HG02943 (cell line): ENCODE data around the gene CHRM5.
"Not testable (repeated sequence)": the region's sequence is repeated elsewhere in the genome, so short reads cannot be mapped to it uniquely, and the experiment has no call there.

Experiments
- ATAC-seq: cut with Tn5 transposase; IDR thresholded peaks from one replicate; pipeline ENCODE4 v1.9.1; 2021; ENCODE audit warnings: mild to moderate bottlenecking, low read depth, moderate library complexity; ENCODE audit not compliant: unreplicated experiment

The CHRM5 gene

DNA sequence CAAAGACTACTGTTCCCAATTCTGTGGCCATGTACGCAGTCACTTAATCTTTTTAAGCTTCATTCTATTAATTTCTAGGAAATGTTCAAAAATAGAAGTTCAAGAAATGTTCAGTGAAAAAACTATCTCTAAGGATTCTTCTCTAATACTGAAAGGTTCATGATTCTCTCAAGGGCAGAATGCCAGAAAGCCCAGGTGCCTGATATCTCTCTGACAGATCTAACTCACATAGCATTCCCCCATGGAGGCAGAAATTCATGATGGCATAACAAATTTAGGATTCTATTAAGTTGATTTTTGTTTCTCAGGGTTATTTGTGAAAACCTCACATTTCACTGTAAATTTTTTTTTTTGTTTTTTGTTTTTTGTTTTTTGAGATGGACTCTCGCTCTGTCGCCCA lies 17.5 kb downstream of the CHRM5 start:
- ATAC-seq = no peak

DNA sequence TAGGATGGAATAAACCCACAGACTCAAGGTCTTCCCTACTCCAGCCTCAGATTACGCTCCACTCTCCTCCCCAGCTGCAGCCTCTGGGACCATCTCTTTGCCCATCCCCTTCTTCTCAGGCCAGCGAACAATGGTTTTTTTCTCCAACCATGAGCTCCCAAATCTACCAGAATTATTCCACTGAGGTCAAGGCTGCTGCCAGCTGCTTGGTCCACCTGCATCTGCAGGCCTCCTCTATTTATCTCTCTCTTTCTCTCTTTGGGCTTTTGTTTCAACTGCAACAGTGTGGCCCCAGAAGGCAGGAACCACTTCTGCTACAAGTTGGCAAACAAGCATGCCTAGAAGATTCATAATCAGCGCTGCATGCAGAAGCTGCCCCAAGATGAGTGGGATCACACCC lies 19.1 kb downstream of the CHRM5 start:
- no peak for ATAC-seq

DNA sequence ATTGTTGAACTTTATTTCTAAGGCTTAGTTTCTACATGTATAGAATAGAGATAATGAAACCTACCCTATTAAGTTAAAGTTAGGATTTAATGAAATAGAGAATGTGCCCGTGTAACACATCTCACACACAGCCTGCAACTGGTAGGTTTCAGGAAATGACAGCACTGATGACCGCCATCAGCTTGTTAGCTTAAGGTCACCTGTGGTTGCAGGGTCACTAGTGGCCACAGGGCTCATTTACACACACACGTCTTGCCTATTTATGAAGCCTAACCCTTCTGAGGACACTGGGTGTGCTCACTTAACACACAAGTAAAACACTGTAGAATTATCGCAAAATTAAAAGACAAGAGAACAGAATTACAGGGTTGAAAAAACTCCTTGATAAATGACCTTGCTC lies 20.1 kb downstream of the CHRM5 start:
- no peak for ATAC-seq

DNA sequence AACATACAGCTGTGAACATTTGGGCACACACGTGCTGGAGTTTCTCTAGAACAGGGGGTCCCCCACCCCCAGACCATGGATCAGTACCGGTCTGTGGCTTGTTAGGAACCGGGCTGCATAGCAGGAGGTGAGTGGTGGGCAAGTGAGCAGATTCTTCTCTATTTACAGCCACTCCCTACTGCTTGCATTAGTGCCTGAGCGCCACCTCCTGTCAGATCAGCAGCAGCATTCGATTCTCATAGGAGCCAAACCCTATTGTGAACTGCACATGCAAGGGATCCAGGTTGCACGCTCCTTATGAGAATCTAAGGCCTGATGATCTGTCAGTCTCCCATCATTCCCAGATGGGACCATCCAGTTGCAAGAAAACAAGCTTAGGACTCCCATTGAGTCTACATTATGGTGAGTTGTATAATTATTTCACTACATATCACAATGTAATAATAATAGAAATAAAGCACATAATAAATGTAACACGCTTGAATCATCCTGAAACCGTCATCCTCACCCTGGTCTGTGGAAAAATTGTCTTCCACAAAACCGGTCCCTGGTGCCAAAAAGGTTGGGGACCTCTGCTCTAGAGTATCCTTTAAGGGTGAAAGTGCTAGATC lies 25.8 kb downstream of the CHRM5 start:
- ATAC-seq = no peak

DNA sequence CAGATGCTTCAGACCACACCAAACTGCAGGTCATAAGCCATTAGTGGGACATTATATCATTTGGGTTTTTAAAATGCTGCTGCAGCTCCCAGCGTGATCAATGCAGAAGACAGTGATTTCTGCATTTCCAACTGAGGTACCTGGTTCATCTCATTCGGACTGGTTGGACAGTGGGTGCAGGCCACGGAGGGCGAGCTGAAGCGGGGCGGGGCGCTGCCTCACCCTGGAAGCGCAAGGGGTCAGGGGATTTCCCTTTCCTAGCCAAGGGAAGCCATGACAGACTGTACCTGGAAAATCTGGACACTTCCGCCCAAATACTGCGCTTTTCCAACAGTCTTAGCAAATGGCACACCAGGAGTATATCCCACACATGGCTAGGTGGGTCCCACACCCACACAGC lies 27.4 kb downstream of the CHRM5 start:
- ATAC-seq = not testable (repeated sequence)

DNA sequence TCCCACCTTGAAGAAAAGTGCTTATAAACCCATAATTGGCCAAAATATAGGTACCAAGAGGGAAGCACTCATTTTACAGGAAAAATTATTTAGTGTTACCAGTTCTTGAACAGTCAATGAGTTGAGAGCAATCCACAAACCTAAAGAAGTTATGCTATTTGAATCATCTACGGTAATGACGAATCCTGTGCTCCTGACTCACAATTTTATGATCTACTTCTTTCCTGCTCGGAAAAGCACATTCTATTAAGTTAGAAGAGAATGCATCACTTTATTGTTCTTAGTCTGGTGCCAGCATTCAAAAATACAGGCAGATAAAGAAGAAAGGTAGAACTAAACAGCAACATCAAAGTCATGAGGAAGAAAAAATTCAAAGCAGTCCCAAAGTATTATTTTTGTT lies 33.2 kb downstream of the CHRM5 start:
- ATAC-seq = no peak

DNA sequence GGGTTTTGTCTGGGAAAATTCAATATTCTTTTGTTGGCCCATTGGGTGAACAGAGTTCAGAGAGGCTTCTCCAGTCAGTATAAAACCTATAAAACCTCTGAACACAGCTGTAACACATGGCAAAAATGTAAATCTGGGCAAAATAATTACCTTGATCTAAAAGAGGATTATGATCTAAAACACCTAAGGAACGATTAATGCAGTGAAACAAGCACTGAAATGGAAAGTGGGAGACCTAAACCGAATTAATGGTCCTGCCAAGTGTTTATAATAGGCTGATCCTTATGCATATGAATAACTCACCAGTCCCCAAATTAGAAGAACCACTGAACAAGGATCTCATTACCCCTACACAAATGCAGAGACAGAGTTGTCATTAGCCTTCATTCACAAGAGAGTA lies 38.1 kb downstream of the CHRM5 start:
- no peak for ATAC-seq

DNA sequence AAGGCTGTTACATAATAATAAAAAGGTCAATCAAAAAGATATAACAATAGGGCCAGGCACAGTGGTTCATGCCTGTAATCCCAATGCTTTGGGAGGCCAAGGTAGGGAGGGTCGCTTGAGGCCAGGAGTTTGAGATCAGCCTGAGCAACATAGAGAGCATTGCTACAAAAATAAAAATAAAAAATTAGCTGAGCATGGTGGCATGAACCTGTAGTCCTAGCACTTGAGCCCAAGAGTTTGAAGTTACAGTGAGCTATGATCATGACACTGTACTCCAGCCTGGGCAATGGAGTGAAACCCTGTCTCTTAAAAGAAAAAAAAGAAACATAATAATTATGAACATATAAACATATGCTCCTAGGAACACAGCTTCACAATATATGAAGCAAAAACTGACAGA lies 41.4 kb downstream of the CHRM5 start:
- no peak for ATAC-seq

DNA sequence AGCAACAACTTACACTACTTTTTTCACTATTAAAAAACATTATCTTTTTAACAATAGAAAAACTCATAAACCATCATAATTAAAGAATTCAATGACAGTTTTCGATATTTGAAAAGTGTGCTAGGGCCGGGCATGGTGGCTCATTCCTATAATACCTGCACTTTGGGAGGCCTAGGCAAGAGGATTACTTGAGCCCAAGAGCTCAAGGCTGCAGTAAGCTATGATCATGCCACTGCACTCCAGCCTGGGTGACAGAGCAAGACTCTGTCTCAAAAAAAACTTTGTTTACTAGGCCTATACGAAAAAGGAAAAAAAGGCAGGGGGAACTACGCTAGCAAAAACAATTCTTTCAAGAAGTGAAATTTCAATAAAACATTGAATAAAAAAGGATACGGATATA lies 42.6 kb downstream of the CHRM5 start:
- no peak for ATAC-seq

DNA sequence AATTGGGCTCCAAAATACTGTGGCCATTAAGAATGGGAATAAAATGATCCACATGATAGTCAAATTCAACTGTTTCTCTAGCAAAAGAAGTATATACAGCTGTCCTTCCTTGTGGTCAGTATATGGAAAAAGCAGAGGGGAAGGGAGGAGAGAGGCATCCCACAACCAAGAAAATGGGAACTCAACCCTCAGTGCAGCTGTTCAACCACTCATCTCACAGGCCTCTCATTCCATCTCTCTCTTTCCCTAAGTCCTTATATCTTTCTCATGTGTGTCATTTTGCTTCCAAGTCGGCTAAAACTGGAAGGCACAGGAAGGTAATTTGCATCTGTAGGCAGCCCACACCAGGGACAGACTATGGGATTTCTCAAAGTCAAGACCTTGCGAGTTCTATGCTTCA lies 43.2 kb downstream of the CHRM5 start:
- no peak for ATAC-seq

DNA sequence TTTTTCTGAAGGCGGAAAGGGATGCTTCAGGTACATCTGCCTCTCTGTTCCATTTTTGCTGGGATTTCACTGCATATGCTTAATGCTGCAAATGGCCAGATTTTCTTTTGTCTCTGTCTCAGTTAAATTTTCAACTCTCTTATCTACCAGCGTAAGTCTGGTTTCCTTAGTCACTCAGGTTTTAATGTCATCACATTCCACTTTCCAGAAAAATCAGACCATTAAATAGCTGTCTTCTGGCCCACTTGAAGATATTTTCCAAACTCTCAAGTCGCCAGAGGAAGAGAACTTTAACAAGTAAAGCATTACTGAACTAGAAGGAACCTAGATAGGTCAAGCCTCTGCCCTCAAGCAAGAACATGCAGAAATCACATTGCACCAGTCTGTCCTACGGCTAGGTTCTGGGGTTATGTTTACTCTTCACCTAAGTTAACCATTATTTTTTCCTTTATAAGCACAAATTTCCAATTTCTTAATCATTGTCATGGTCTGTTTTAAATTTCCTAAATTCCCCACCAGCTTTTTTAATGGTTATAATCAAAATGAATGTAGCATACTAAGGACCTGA lies 44.2 kb downstream of the CHRM5 start:
- ATAC-seq = no peak

DNA sequence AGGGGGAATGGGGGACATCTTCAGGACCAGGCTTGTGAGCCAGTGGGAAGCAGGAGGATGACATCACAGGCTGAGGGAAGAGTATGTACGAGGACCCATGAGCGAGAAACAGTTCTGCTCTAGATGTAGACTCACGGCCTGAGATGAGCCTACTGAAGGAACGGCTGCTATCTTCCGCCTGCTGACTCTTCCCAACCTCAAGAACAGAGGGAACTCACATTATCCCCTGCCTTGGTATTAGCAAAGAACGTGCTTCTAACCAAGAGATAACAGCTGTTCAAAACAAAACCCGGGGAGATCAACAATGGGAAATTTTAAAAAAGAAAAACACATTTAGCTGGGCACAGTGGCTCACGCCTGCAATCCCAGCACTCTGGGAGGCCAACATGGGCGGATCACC lies 45.4 kb downstream of the CHRM5 start:
- no peak for ATAC-seq

DNA sequence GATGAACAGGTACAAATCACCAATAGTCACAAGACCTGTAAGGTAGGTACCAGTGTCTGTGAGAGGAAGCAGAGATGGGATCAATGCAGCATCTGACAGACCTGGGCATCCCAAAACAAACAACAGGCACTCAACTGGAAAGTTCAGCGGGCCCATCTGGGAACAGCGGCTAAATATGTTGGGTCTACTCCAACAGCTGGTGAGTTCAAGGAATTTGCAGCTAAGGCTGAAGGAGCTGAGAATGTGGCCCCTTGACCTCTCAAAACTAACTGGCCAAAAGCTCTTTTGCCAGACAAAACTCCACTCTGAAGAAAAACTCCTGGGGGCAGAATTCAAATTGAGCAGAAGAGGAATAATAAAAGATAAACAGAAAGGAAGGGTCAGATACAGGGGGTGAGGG lies 46.3 kb downstream of the CHRM5 start:
- no peak for ATAC-seq

DNA sequence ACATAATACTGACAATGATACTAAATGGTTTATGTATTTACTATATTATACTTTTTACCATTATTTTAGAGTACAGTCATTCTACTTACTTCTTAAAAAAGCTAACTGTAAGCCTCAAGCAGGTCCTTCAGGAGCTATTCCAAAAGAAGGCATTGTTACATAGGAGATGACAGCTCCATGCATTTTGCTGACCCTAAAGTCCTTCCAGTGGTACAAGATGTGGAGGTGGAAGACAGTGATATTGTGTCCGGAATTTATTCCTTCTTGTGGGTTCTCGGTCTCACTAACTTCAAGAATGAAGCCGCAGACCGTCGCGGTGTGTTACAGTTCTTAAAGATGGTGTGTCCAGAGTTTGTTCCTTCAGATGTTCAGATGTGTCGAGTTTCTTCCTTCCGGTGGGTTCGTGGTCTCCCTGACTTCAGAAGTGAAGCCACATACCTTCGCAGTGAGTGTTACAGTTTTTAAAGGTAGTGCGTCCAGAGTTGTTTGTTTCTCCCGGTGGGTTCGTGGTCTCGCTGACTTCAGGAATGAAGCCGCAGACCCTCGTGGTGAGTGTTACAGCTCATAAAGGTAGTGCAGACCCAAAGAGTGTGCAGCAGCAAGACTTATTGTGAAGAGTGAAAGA lies 49.8 kb downstream of the CHRM5 start:
- ATAC-seq = no peak

DNA sequence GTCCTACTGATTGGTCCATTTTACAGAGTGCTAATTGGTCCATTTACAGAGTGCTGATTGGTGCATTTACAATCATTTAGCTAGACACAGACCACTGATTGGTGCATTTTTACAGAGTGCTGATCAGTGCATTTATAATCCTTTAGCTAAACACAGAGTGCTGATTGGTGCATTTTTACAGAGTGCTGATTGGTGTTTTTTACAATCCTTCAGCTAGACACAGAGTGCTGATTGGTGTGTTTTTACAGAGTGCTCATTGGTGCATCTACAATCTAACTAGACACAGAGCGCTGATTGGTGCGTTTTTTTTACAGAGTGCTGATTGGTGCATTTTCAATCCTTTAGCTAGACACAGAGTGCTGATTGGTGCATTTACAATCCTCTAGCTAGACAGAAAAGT lies 50.4 kb downstream of the CHRM5 start:
- not testable (repeated sequence) for ATAC-seq

DNA sequence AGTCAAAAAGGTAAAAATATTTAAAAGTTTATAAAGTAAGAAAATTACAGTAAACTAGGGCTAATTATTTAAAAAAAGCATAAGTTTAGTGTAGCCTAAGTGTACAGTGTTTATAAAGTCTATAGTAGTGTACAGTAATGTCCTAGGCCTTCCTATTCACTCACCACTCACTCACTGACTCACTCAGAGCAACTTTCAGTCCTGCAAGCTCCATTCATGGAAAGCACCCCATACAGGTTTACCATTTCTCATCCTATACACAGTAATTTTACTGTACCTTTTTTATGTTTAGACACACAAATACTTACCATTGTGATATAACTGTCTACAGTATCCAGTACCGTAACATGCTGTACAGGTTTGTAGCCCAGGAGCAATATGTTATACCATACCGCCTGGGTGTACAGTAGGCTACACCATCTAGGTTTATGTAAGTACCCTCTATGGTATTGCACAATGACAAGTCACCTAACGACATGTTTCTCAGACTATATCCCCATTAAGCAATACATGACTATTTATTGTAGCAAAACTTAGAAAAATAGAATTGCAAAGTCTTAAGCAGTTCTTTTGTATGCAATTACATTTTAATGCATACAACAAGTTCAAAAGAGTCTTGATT lies 51.2 kb downstream of the CHRM5 start:
- ATAC-seq = no peak

DNA sequence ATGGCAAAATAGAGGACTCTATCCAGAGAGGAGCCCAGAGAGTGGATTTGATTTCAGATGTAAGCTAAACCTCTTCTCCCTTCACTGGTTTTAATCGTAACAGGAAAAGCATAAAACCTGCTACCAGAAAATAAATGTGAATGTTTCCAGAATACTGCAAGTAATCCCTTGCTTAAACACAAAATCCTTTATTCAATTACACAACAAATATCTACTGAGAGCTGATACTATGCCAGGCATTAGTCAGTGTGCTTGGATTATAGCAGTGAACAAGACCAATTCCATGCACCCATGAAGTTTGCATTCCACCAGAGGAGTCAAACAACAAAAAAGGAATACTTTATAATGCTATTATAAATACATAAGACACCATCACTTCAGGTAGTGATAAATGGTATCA lies 55.6 kb downstream of the CHRM5 start:
- no peak for ATAC-seq

DNA sequence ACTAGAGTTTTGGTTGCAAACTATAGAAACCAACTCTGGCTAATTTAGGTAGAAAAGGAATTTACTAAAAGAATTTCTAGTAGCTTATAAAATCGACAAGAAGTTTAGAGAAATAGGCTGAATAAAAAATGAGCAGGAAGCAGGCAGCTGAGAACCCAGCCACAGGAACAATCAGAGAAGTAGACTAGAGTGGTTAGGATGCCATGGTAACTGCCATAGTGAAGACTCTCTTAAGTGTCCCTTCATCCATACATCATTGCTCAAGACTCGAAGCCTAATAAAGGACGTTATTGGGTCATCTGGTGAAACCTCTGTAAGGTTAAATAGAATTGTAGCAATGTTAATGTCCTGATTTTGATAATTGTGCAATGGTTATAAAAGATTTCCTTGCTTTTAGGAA lies 57.0 kb downstream of the CHRM5 start:
- ATAC-seq = no peak

DNA sequence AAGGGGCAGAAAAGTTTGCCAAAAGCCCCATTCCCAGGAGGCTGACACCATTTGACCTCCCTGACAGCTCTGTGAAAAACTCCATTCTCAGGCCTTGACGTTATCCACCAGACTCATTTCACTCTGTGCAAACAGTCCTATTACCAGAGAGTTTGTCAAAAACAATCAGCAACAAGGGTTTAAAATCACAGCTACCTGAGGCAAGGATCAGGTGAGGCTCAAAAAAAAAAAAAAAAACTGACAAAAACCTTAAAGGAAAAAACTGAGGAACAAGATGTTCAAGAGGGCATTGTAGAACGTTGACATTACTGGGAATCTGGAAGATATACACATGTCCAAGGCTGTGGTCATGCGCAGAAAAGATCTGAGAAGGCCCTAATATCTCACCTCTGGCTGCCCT lies 59.3 kb downstream of the CHRM5 start:
- no peak for ATAC-seq

DNA sequence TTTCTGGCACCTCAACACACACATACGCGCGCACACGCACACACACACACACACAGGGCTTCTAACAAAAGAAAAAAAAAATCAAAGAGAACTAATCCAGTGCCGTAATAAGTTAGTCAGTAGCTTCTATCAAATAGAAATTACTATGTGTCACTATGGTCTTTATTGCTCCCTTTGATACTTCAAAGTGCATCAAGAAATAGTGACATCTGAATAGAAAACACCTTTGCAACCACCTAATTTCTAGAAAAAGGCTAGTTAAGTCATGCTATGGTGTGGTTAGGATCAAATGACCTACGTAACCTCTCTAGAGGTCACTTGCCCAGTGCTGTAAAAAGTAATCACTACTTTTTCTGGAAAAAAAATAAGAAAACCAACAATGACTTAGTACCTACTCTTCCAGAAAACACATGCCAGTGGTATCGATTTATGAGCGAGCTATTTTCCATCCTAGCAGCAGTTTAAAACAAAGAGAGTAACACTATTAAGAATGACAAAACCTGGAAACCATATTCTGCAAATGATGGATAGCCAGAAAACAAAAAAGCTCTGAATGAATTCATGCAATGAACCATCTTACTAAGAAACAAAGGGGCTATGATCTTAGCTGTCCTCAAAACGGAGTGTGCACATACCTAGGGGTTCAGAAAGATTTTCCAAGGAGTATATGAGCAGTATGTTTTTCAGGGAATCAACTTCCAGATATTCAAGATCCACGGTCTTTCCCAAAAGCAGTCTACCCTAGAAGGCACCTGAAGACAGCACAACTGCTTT lies 63.9 kb downstream of the CHRM5 start:
- ATAC-seq = no peak
